Epithelial cell of esophagus (primary cell): ENCODE data around the gene DBP.

Source experiments
- DNase-seq: peaks from one replicate; pipeline ENCODE4 v3.0.0; 2010; ENCODE audit warnings: low read depth
- H3K4me3 ChIP-seq: 2 replicates; pipeline ENCODE4 v1.5.1; 2011; ENCODE audit warnings: mild to moderate bottlenecking, low read length, control low read depth
- CTCF ChIP-seq: IDR thresholded peaks from 2 replicates; pipeline ENCODE4 v1.5.1; 2011; ENCODE audit warnings: low read depth, mild to moderate bottlenecking, low read length, control low read depth, inconsistent platforms; ENCODE audit not compliant: insufficient read depth; ENCODE audit errors: missing control alignments

DBP gene

GRCh38 chr19:48598996-48599700 is 38.0 kb downstream of the DBP start:
- no peak for DNase-seq
- no peak overlapping the region for H3K4me3 ChIP-seq
- no peak for TF ChIP-seq CTCF

DNA sequence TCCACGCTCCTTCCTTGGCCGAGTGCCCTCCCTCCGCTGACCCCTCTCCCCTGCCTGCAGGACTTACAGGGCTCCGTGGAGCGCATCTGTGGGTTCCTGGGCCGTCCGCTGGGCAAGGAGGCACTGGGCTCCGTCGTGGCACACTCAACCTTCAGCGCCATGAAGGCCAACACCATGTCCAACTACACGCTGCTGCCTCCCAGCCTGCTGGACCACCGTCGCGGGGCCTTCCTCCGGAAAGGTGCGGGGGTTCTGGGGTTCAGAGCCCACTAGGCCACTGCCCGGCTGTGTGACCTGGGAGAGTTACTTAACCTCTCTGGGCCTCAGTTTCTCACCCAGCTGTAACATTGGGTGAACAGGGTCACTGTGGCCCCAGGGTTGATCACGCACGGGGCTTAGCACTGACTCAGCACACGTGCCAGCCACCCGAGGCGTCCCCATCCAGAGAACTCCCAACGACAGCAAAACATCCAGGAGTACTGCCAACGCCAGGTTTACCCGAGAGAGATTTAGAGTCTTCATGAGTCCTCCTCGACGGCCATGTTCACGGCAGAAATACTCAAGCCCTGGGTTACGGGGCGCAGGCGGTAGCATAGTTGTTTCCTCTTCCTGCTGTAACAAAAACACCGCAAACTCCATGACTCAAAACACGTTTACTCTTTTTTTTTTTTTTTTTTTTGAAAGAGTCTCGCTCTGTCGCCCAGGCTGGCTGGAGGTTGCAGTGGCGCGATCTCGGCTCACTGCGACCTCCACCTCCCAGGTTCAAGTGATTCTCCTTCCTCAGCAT is 40.3 kb downstream of the DBP start:
- H3K4me3 ChIP-seq, result no peak overlapping the region
- no peak for TF ChIP-seq CTCF
- DNase-seq, result no peak

DNA sequence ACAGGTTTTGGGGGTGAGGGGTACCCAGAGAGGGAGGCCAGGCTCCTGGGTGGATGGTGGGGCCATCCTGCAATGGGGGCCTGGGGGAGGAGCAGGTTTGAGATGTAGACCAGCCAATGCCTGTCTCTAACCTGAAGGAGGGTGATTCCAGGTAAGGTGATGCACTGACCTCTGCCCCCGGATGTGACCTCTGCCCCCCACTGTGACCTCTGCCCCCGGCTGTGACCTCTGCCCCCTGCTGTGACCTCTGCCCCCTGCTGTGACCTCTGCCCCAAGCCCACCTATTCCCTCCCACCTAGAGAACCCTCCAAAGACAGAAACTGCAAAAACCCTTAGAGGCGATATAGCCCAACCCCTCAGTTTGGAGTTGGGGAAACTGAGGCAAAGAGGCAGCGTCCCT is 40.9 kb downstream of the DBP start:
- TF ChIP-seq CTCF, result no peak
- H3K4me3 ChIP-seq, result no peak overlapping the region
- DNase-seq, result no peak

DNA sequence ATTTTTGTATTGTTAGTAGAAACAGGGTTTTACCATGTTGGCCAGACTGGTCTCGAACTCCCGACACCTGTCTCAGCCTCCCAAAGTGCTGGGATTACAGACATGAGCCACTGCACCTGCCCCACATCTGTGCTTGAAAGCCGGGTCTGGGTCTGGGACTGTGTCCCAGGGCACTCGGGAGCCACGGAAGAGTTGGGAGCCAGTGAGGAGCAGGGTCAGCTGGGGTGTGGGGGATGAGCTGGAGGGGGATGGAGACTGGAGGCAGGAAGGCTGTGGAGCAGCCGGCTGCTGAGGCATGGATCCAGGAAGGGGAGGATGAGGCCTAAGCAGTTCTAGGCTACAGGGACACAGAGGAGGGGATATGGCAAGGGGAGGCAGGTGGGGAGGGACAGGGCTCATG is 41.3 kb downstream of the DBP start:
- no peak for DNase-seq
- H3K4me3 ChIP-seq, result no peak overlapping the region
- no peak for TF ChIP-seq CTCF

DNA sequence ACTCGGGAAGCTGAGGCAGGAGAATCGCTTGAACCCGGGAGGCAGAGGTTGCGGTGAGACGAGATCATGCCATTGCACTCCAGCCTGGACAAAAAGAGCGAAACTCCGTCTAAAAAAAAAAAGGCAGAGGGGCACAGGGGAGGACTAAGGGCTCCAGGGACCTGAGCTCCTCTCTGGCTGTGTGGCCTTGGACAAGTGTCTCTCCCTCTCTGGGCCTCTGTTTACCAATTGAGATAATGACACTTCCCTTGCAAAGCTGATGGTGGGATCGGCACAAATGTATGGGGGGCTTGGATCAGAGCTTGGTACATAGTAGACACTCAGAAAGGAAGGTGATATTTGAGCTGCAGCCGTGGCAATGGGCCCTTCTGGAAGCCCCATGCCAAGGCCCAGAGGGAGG is 42.0 kb downstream of the DBP start:
- DNase-seq, result no peak
- TF ChIP-seq CTCF, result no peak
- no peak overlapping the region for H3K4me3 ChIP-seq

DNA sequence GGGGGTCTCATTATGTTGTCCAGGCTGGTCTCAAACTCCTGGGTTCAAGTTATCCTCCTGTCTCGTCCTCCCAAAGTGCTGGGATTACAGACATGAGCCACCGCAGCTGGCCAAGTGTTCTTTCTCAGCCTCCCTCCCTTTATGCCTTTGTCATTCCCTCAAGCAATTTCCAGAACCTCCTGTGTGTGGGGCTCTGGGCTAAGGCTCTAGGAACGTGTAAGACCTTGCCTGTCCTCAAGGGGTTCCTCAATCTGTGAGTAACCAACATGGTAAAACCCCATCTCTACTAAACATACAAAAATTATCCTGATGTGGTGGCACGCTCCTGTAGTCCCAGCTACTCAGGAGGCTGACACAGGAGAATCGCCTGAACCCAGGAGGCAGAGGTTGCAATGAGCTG is 46.2 kb downstream of the DBP start:
- no peak overlapping the region for H3K4me3 ChIP-seq
- peak; percentile 42 for DNase-seq
- TF ChIP-seq CTCF, result peak; percentile 7
